Stomach (tissue), 9 donors: ENCODE data around the gene NCKAP5. TPM values are rescaled to one million over a fixed set of nuclear protein-coding genes. Genes with fewer than 3 reads are reported as not detected.

ENCODE experiments used
- DNase-seq, 2 donors: peaks; one replicate each; pipeline versions ENCODE4 v3.0.0 to v3.0.0-alpha.2; 2013 to 2019
- H3K27ac ChIP-seq, 5 donors: fragments of 200-600 bp in 4 of 5; sonication (generic) in 4 of 5; one replicate each; pipeline ENCODE4 v1.5.1; 2013 to 2019; ENCODE audit warnings: mild to moderate bottlenecking in 1 of 5, moderate library complexity in 1 of 5
- H3K27me3 ChIP-seq, 3 donors: fragments of 200-600 bp; sonication (generic); one replicate each; pipeline ENCODE4 v1.5.1; 2017 to 2019; ENCODE audit warnings: mixed run types in 1 of 3
- H3K36me3 ChIP-seq, 4 donors: fragments of 200-600 bp; sonication (generic); 1 replicate in 3 of 4; 2 replicates in 1 of 4; pipeline ENCODE4 v1.5.1; 2016 to 2019
- H3K4me1 ChIP-seq, 4 donors: fragments of 200-600 bp; sonication (generic); one replicate each; pipeline ENCODE4 v1.5.1; 2016 to 2019
- H3K4me3 ChIP-seq, 4 donors: fragments of 200-600 bp; sonication (generic) in 3 of 4; one replicate each; pipeline ENCODE4 v1.5.1; 2016 to 2019; ENCODE audit warnings: mild to moderate bottlenecking in 1 of 4
- H3K9me3 ChIP-seq, 4 donors: fragments of 200-600 bp; sonication (generic); one replicate each; pipeline ENCODE4 v1.5.1; 2016 to 2019
- CTCF ChIP-seq, 7 experiments: fragments of 450-650 bp in 4 of 7; fragments of 200-600 bp in 3 of 7; sonication (generic) in 3 of 7; IDR thresholded peaks; one replicate each; pipeline ENCODE4 v1.5.1; 2016 to 2019; ENCODE audit warnings: antibody characterized with exemption in 7 of 7, control low read depth in 2 of 7, mild to moderate bottlenecking in 1 of 7
- EP300 ChIP-seq: sonication (generic); formaldehyde crosslinking; IDR thresholded peaks from one replicate; pipeline ENCODE4 v1.6.1; 2017; ENCODE audit warnings: antibody characterized with exemption
- POLR2A ChIP-seq, 4 donors: fragments of 450-650 bp; IDR thresholded peaks; one replicate each; pipeline ENCODE4 v1.6.1; 2016; ENCODE audit warnings: antibody characterized with exemption in 4 of 4, control low read depth in 2 of 4, mild to moderate bottlenecking in 1 of 4, moderate library complexity in 1 of 4
- POLR2AphosphoS5 ChIP-seq, 3 donors: sonication (generic); formaldehyde crosslinking; IDR thresholded peaks; one replicate each; pipeline ENCODE4 v1.6.1; 2016; ENCODE audit warnings: antibody characterized with exemption in 3 of 3
- WGBS, 5 donors: extraction: QIAGEN DNeasy Blood & Tissue Kit in 3 of 5; methylation state at CpG; one replicate each; pipeline versions ENCODE4 v1.1.5 to v1.1.7; 2013 to 2018; 5-methylcytosine and 5-hydroxymethylcytosine counted together
- intact Hi-C: fragments of 100-400 bp; cut with DNase I; formaldehyde crosslinking; loops from one replicate; pipeline ENCODE4 v1.15.1; 2023; ENCODE audit warnings: low total_unique reads
- polyA plus RNA-seq, 3 donors: library from polyadenylated mRNA; stranded (reverse); fragments of 200-250 nt; gene quantifications; one replicate each; pipeline ENCODE4 v1.2.3, GENCODE V29; 2013
- total RNA-seq, 5 donors: library from RNA; depleted of rRNA; stranded (reverse); fragments of >200 nt; gene quantifications; one replicate each; pipeline versions ENCODE4 v1.1.0 to v1.2.3, GENCODE V29; 2014 to 2016
- donor health status: healthy with polysubstance abuse.
- donor health status: Bipolar disorder and iron deficiency.
- donor health status: healthy.

The NCKAP5 gene
- total and polyA plus RNA-seq, 8 donors: 0.58 to 8.0 (median 1.6) TPM; not detected in 1

DNA sequence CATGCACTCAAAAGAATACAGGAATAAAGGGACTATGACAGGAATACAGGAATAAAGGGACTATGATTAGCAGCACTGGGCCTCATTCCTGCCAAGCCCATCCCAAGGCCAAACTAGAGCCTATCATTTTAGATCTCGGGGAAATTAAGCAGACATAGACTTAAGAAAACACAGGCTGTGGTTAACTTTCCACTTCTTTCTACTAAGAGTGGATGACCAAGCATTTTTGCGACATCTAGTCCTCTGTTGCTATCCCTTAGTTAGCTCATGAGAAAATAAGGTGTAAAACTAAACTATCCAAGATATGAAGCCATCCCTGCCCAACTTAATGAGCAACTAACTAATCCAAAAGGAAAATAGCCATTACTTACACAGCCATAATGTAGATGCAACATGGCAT is 904.2 kb downstream of the NCKAP5 start:
- DNase-seq: no peak
- TF ChIP-seq POLR2AphosphoS5 (IDR thresholded peaks at IDR 0.05) (no peak), POLR2A (IDR thresholded peaks at IDR 0.05) (no peak), CTCF (IDR thresholded peaks at IDR 0.05) (no peak), EP300 (no peak)
- intact Hi-C loops: no loop called here
- Histone ChIP-seq H3K4me1 (peaks cover 8 to 15% (median 11%) of the 10 kb centered on the region in 4 donors), H3K27ac (no peak overlapping the region), H3K9me3 (no peaks in the 10 kb centered on the region), H3K27me3 (peaks cover 2 to 16% (median 14%) of the 10 kb centered on the region in 3 donors), H3K36me3 (no peaks in the 10 kb centered on the region), H3K4me3 (no peak overlapping the region)
- WGBS, 5 donors: 61 to 82% (median 76%) methylated on average over 2 of the region's 2 CpGs

DNA sequence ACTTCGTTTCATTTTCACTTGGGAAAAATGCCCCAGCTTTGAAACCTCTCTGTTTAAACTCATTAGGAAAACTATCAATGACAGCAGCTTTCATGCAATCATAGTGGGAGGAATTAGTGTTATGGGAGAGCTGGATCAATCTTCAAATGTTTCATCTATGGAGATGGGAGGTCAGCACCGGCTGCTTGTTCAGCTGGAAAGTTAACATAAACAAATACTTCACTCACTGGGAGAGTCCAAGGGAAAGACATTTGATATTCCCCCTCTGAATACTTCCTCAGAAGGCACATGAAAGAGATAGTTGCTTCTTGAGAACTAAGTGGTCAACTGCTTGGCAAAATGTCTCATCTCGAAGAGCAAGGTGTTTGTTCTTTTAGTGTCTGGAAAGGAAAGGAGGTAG is 905.5 kb downstream of the NCKAP5 start:
- intact Hi-C loops: no loop called here
- no peak for DNase-seq
- peaks cover 0 to 3% (median under 1%) of the 10 kb centered on the region in 3 donors for H3K27me3 ChIP-seq
- TF ChIP-seq CTCF (IDR thresholded peaks at IDR 0.05) (no peak), POLR2AphosphoS5 (IDR thresholded peaks at IDR 0.05) (no peak), EP300 (no peak), POLR2A (IDR thresholded peaks at IDR 0.05) (no peak)
- WGBS, 5 donors: 30 to 41% (median 37%) methylated on average over 3 of the region's 3 CpGs
- no peak overlapping the region for H3K4me3 ChIP-seq
- no peaks in the 10 kb centered on the region for H3K36me3 ChIP-seq
- H3K9me3 ChIP-seq: no peaks in the 10 kb centered on the region
- no peak overlapping the region for H3K27ac ChIP-seq
- peaks cover 0 to 1% (median 0%) of the 10 kb centered on the region in 4 donors for H3K4me1 ChIP-seq

- DNase-seq: no peak
- Histone ChIP-seq H3K4me1 (no peaks in the 10 kb centered on the region), H3K36me3 (no peaks in the 10 kb centered on the region), H3K27ac (no peak overlapping the region), H3K4me3 (no peak overlapping the region), H3K9me3 (no peaks in the 10 kb centered on the region), H3K27me3 (no peaks in the 10 kb centered on the region)
- no peak for TF ChIP-seq EP300
- no peak for TF ChIP-seq POLR2AphosphoS5 (IDR thresholded peaks at IDR 0.05)
- TF ChIP-seq POLR2A (IDR thresholded peaks at IDR 0.05): no peak
- no peak for TF ChIP-seq CTCF (IDR thresholded peaks at IDR 0.05)
- WGBS, 5 donors: 87 to 94% (median 91%) methylated on average over 3 of the region's 3 CpGs
- intact Hi-C loops: no loop called here
Observed at GRCh38 chr2:132659331-132659730, 908.9 kb downstream of the NCKAP5 start.

DNA sequence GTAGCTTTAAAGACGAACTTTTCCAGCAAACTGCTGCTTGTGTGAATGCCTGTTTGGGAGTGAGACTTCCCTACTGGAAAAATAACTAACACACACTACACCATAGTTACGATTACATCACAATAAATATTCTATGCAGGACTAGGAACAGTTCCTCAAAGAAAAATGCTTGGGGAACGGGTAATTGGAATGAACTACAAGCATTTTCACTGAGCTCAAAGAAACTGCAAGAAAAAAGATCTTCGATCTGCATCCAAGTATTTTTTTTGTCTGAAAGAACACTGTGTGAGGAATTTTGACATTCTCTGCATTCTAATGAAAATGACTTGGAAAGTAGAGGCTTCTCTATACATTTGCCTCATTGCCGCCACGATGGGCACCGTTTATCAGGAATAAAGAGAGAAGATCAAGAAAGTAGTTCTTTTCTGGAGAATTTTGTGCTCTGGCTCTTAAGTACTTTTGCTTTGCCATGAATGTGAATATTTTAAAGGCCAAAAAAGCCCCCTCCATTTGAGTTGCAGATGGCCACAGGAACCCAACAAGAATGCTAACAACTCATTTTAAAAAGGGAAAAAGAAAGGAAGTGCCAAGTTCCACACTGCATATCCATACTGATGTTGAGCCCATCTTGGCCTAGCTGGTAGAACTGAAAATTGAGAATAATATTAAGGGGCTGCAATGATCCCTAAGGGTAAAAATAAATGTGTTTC is 911.8 kb downstream of the NCKAP5 start:
- peak in 1 of 2 donors; percentile 54 for DNase-seq
- Histone ChIP-seq H3K36me3 (no peaks in the 10 kb centered on the region), H3K4me3 (no peak overlapping the region), H3K27me3 (no peaks in the 10 kb centered on the region), H3K4me1 (no peaks in the 10 kb centered on the region), H3K9me3 (no peaks in the 10 kb centered on the region), H3K27ac (no peak overlapping the region)
- TF ChIP-seq EP300 (no peak), CTCF (IDR thresholded peaks at IDR 0.05) (no peak)
- WGBS, 5 donors: 54 to 66% (median 63%) methylated on average over 7 of the region's 7 CpGs
- intact Hi-C loops: no loop called here
